Naive thymus-derived CD4-positive, alpha-beta T cell (primary cell): ENCODE results near the gene DNAJC11. TPM values are rescaled to one million over a fixed set of nuclear protein-coding genes. Genes with fewer than 3 reads are reported as not detected.
A peak's percentile ranks its signal among the peaks of the same experiment; 100 is the strongest.

ENCODE experiments used
- ATAC-seq: fragments of 150-1000 bp; cut with Tn5 transposase; 2 replicates; pipeline ENCODE4 v1.10.0; 2021; ENCODE audit warnings: mild to moderate bottlenecking, moderate library complexity
- CTCF ChIA-PET: fragments of 350-600 bp; sonication (Branson Sonifier 250); formaldehyde crosslinking; loops from one replicate; lab custom pipeline; 2021; ENCODE audit warnings: antibody characterized with exemption; lab: Charles Lee
- POLR2A ChIA-PET: fragments of 350-600 bp; sonication (Branson Sonifier 250); formaldehyde crosslinking; loops from one replicate; lab custom pipeline; 2021; ENCODE audit warnings: antibody characterized with exemption, inconsistent platforms; lab: Charles Lee
- DNase-seq, 9 donors: peaks; one replicate each; pipeline versions ENCODE4 v3.0.0 to v3.0.0-alpha.2; 2020 to 2022; ENCODE audit warnings: mixed read lengths in 1 of 9
- H3K27ac ChIP-seq: one replicate; pipeline ENCODE4 v1.7.0; 2013; ENCODE audit warnings: mild to moderate bottlenecking, low read depth, low read length, moderate library complexity
- H3K27me3 ChIP-seq, 2 donors: one replicate each; pipeline ENCODE4 v1.7.0; 2013; ENCODE audit warnings: low read length in 2 of 2, mild to moderate bottlenecking in 2 of 2, moderate library complexity in 2 of 2; ENCODE audit not compliant: control insufficient read depth in 2 of 2, insufficient read depth in 2 of 2
- H3K36me3 ChIP-seq, 3 experiments: 1 replicate in 2 of 3; 2 replicates in 1 of 3; pipeline ENCODE4 v1.7.0; 2013; ENCODE audit warnings: low read length in 3 of 3, mild to moderate bottlenecking in 3 of 3, moderate library complexity in 1 of 3; ENCODE audit not compliant: insufficient read depth in 3 of 3, control insufficient read depth in 2 of 3
- H3K4me1 ChIP-seq, 2 donors: one replicate each; pipeline ENCODE4 v1.7.0; 2013; ENCODE audit warnings: low read length in 2 of 2, mild to moderate bottlenecking in 2 of 2, moderate library complexity in 1 of 2; ENCODE audit not compliant: control insufficient read depth in 2 of 2, insufficient read depth in 2 of 2
- H3K4me3 ChIP-seq: 2 replicates; pipeline ENCODE4 v1.7.0; 2013; ENCODE audit warnings: mild to moderate bottlenecking, low read length
- H3K9me3 ChIP-seq, 3 experiments: 1 replicate in 2 of 3; 2 replicates in 1 of 3; pipeline ENCODE4 v1.7.0; 2013; ENCODE audit warnings: low read length in 3 of 3; ENCODE audit not compliant: control insufficient read depth in 2 of 3
- H3K27ac Mint-ChIP-seq, 9 donors: one replicate each; pipeline ENCODE4 v1.8.0; 2020 to 2022; ENCODE audit warnings: mixed read lengths in 9 of 9, mild to moderate bottlenecking in 8 of 9, moderate library complexity in 5 of 9, inconsistent platforms in 2 of 9
- H3K27me3 Mint-ChIP-seq, 5 donors: one replicate each; pipeline ENCODE4 v1.8.0; 2021 to 2022; ENCODE audit warnings: mixed read lengths in 5 of 5, mild to moderate bottlenecking in 1 of 5
- H3K36me3 Mint-ChIP-seq, 5 donors: one replicate each; pipeline ENCODE4 v1.8.0; 2020 to 2022; ENCODE audit warnings: mixed read lengths in 5 of 5, mild to moderate bottlenecking in 3 of 5, inconsistent platforms in 1 of 5
- H3K4me1 Mint-ChIP-seq, 7 donors: one replicate each; pipeline ENCODE4 v1.8.0; 2020 to 2022; ENCODE audit warnings: mixed read lengths in 7 of 7, mild to moderate bottlenecking in 3 of 7, inconsistent platforms in 1 of 7
- H3K4me3 Mint-ChIP-seq, 10 donors: one replicate each; pipeline ENCODE4 v1.8.0; 2020 to 2022; ENCODE audit warnings: mild to moderate bottlenecking in 10 of 10, mixed read lengths in 10 of 10, moderate library complexity in 6 of 10, inconsistent platforms in 2 of 10
- H3K9me3 Mint-ChIP-seq, 11 donors: one replicate each; pipeline ENCODE4 v1.8.0; 2020 to 2022; ENCODE audit warnings: mixed read lengths in 11 of 11, mild to moderate bottlenecking in 4 of 11, inconsistent platforms in 1 of 11, moderate library complexity in 1 of 11
- intact Hi-C, 2 donors: fragments of 100-400 bp; cut with micrococcal nuclease; formaldehyde crosslinking; loops; one replicate each; pipeline ENCODE4 v1.15.1; 2023
- polyA plus RNA-seq, 2 donors: library from polyadenylated mRNA; unstranded; fragments of 300-500 nt; fragmentation: Illumina TruSeq; gene quantifications; one replicate each; pipeline ENCODE4 v1.2.3, GENCODE V29; 2021
- total RNA-seq, 6 experiments: library from RNA in 5 of 6; stranded (reverse) in 5 of 6; gene quantifications; 1 replicate in 5 of 6; 2 replicates in 1 of 6; pipeline ENCODE4 v1.2.3 and lab custom pipeline; 2021 to 2026

DNAJC11 gene, protein sequence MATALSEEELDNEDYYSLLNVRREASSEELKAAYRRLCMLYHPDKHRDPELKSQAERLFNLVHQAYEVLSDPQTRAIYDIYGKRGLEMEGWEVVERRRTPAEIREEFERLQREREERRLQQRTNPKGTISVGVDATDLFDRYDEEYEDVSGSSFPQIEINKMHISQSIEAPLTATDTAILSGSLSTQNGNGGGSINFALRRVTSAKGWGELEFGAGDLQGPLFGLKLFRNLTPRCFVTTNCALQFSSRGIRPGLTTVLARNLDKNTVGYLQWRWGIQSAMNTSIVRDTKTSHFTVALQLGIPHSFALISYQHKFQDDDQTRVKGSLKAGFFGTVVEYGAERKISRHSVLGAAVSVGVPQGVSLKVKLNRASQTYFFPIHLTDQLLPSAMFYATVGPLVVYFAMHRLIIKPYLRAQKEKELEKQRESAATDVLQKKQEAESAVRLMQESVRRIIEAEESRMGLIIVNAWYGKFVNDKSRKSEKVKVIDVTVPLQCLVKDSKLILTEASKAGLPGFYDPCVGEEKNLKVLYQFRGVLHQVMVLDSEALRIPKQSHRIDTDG
- total RNA-seq (10 to 100 TPM; 37.2 to 49.7 (median 44.0) TPM), polyA plus RNA-seq (10 to 100 TPM; 19.2 to 22.3 TPM), total RNA-seq (lab: John Stamatoyannopoulos, UW) (69.2 reads per million, percentile 78 among the genes with 10 or more reads in this experiment)

DNA sequence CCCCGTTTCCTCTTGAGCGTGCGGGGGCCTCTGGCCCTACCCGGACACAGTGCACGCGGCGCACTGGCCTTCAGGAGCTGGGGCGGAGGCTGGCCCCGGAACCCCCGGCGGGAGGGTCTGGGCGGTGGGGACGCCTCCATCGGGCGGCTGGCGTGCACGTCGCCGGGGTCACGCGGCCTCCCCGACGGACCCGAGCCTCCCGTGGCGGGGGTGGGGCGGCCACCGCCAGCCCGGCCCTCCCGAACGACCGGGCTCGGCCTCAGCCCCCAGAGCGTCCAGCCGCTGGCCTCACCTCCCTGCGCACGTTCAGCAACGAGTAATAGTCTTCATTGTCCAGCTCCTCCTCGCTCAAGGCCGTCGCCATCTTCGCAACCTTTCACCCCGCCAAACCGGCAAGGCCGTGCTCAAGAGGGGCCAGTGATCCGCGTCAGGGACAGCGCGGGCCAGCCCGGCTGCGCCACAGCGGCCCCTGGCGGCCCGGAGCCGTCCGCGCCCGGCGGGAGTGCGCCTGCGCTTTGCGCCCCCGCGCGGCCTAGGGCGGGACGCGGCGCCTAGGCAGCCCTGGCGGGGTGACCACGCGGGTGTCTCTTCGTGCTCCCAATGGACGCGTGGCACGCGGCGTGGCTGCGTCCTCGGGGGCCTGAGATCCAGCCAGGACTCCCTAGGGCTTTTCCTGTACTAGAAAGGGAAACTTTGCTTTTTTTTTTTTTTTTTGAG is at the start of gene DNAJC11:
DNAJC11 (minus strand) TSS at position 380 of the 717 bp plus-strand sequence; CDS start at position 364, 16 bp downstream.
- Mint-ChIP-seq H3K4me1 (peaks cover 7 to 40% (median 32%) of the 10 kb centered on the region in 7 donors), H3K27ac (peak within 1 kb of the TSS; percentile 77 to 95 (median 92)), H3K36me3 (no peaks in the 10 kb centered on the region), H3K27me3 (no peaks in the 10 kb centered on the region), H3K9me3 (peaks cover 0 to 5% (median 0%) of the 10 kb centered on the region in 11 donors), H3K4me3 (peak within 1 kb of the TSS; percentile 87 to 96 (median 93))
- Histone ChIP-seq H3K36me3 (peaks cover 0 to 3% (median 0%) of the 10 kb centered on the region in 3 experiments), H3K27ac (peak within 1 kb of the TSS; percentile 92), H3K4me3 (peak within 1 kb of the TSS; percentile 90), H3K27me3 (no peaks in the 10 kb centered on the region), H3K9me3 (no peaks in the 10 kb centered on the region), H3K4me1 (peaks cover 8 to 9% of the 10 kb centered on the region in 2 donors)
- POLR2A ChIA-PET, result interaction anchor here (0.6 to 0.8 kb wide), 3 partner anchors 83 to 170 kb away, joined by 3 read pairs; partner anchors contain the start of genes CAMTA1 and ZBTB48
- peak; percentile 84 to 99 (median 93) for DNase-seq
- CTCF ChIA-PET, result no interaction called here
- ATAC-seq, result peak; percentile 99
- intact Hi-C loops, result loop anchor here (1.0 to 5.0 kb wide), 9 partner anchors 74 to 1070 kb away; partner anchors contain the start of genes CAMTA1 (in 2 of the 2), NOL9 (in 2 of the 2), KLHL21 (in 1 of the 2) and RPL22 (in 1 of the 2)

DNA sequence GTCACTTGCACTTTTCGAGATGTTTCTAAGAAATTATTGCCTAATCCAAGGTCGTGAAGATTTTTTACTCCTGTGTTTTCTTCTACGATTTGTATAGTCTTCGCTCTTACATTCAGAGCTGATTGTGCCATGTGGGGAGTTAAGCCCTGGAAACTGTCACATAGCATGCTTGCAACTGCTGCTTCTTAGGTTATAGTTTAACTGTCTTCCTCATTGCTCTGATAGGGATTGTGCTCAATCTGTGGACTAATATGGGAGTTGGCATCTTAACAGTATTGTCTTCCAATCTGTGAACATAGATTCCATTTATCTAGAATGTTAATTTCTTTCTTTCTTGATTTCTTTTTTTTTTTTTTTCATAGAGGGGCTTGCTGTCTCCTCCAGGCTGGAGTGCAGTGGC is 48.9 kb upstream of the DNAJC11 start:
- Histone ChIP-seq H3K27ac (no peak overlapping the region), H3K9me3 (no peaks in the 10 kb centered on the region), H3K36me3 (no peaks in the 10 kb centered on the region), H3K27me3 (peaks cover 0 to 3% of the 10 kb centered on the region in 2 donors), H3K4me3 (no peak overlapping the region), H3K4me1 (no peaks in the 10 kb centered on the region)
- no peak overlapping the region for H3K27ac Mint-ChIP-seq
- ChIA-PET CTCF (interaction anchor here (0.6 kb wide), 1 partner anchor 1599 kb away, joined by 4 read pairs; no protein-coding TSS in a partner anchor), POLR2A (no interaction called here)
- no peak for DNase-seq
- peaks cover 21 to 41% (median 24%) of the 10 kb centered on the region in 5 donors for H3K27me3 Mint-ChIP-seq
- H3K4me1 Mint-ChIP-seq, result peaks cover 0 to 8% (median 0%) of the 10 kb centered on the region in 7 donors
- no peak for ATAC-seq
- peaks cover 0 to 3% (median 0%) of the 10 kb centered on the region in 11 donors for H3K9me3 Mint-ChIP-seq
- no peaks in the 10 kb centered on the region for H3K36me3 Mint-ChIP-seq
- intact Hi-C loops, result no loop called here
- no peak overlapping the region for H3K4me3 Mint-ChIP-seq

DNA sequence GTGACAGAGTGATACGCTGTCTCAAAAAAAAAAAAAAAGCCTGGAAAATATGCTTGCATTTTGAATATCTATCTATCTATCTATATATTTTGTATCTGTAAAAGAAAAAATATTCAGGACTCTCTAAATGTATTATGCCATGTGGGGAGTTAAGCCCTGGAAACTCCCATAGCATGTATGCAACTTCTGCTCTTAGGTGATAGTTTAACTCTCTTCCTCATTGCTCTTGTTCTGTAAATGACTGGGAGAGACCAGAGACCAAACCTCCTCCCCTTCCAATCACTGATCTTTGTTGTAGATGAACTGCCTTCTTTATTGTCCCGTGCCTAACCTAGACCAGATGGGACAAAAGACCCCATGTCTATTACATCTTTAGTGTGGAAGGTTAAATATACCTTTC is 46.1 kb upstream of the DNAJC11 start:
- no peak for ATAC-seq
- no peak overlapping the region for H3K27ac Mint-ChIP-seq
- POLR2A ChIA-PET, result no interaction called here
- no peak overlapping the region for H3K4me3 ChIP-seq
- intact Hi-C loops, result no loop called here
- H3K27me3 Mint-ChIP-seq, result peaks cover 6 to 36% (median 8%) of the 10 kb centered on the region in 5 donors
- peaks cover 6 to 14% (median 9%) of the 10 kb centered on the region in 7 donors for H3K4me1 Mint-ChIP-seq
- no peak overlapping the region for H3K27ac ChIP-seq
- H3K9me3 Mint-ChIP-seq, result peaks cover 0 to 4% (median 0%) of the 10 kb centered on the region in 11 donors
- H3K4me3 Mint-ChIP-seq, result no peak overlapping the region
- no peaks in the 10 kb centered on the region for H3K36me3 ChIP-seq
- DNase-seq, result no peak
- no peaks in the 10 kb centered on the region for H3K27me3 ChIP-seq
- H3K4me1 ChIP-seq, result no peaks in the 10 kb centered on the region
- H3K9me3 ChIP-seq, result no peaks in the 10 kb centered on the region
- CTCF ChIA-PET, result no interaction called here
- H3K36me3 Mint-ChIP-seq, result no peaks in the 10 kb centered on the region

DNA sequence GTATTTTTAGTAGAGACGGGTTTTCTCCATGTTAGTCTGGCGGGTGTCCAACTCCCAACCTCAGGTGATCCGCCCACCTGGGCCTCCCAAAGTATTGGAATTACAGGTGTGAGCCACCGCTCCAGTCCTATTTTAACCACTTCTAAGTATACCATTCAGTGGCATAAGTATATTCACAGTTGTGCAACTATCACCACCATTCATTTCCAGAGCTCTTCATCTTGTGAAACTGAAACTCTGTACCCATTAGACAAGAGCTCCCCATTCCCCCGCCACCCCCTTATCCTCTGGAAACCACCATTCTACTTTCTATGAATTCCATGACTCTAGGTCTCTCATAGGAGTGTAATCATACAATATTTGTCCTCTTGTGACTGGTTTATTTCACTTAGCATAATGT is 43.5 kb upstream of the DNAJC11 start:
- H3K9me3 ChIP-seq, result no peaks in the 10 kb centered on the region
- no peak overlapping the region for H3K27ac Mint-ChIP-seq
- H3K4me3 ChIP-seq, result no peak overlapping the region
- no peak overlapping the region for H3K27ac ChIP-seq
- H3K4me1 ChIP-seq, result no peaks in the 10 kb centered on the region
- peaks cover 6 to 12% (median 9%) of the 10 kb centered on the region in 7 donors for H3K4me1 Mint-ChIP-seq
- no peaks in the 10 kb centered on the region for H3K36me3 ChIP-seq
- intact Hi-C loops, result no loop called here
- no peak for DNase-seq
- ChIA-PET CTCF (interaction anchor here (1.3 kb wide), 1 partner anchor 9 kb away, joined by 3 read pairs; no protein-coding TSS in a partner anchor), POLR2A (no interaction called here)
- peaks cover 0 to 1% (median 0%) of the 10 kb centered on the region in 11 donors for H3K9me3 Mint-ChIP-seq
- no peak for ATAC-seq
- no peak overlapping the region for H3K4me3 Mint-ChIP-seq
- H3K27me3 ChIP-seq, result no peaks in the 10 kb centered on the region
- no peaks in the 10 kb centered on the region for H3K36me3 Mint-ChIP-seq
- peaks cover 0 to 24% (median 7%) of the 10 kb centered on the region in 5 donors for H3K27me3 Mint-ChIP-seq

DNA sequence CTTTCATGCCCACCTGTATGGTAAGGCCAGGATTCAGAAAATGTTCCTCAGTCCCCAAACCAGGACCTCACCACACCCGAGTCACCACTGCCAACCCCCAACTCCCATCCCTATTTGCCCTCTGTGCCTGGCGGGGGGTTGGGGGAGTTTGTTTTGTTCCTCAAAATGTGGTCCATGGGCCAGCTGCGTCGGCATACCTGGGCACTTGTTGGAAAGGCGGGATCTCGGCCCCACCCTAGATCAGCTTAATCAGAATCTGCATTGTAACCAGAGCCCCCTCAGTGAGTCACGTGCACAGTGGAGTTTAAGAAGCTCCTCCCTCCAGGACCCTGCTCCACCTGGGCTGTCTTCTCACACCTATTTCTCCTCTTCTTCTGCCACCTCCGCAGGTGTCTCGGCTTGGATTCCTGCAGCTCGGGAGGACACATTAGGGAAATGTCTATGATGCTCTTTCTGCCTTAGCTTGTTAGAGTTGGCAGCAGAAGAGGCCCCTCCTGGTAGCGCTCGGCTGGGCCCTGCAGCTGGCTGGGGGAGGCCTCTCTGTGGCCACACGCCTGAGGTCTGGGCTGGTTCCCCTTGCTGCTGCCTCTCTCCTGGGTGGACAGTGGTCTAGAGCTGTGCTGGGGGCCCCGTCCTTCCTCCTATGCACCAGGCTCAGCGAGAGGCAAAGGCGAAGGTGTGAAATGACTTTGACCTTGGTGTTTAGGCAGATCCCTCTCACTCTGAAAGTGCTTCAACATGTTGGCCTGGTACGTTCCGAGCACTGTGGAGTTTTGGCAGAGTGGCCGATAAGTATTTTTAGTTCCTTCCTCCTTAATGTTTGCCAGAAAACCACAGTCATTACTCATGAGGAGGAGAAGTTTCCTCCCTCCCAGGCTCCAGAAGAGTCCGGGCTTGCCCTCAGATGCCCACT is 41.8 kb upstream of the DNAJC11 start:
- intact Hi-C loops, result loop anchor here (1.0 kb wide), 2 partner anchors 41 to 42 kb away; partner anchors contain the start of gene CAMTA1 (in 1 of the 2)
- peak overlapping the region in 4 of 9 donors; percentile 1 to 85 (median 37) for H3K27ac Mint-ChIP-seq
- Histone ChIP-seq H3K27me3 (no peaks in the 10 kb centered on the region), H3K36me3 (no peaks in the 10 kb centered on the region), H3K4me1 (no peaks in the 10 kb centered on the region), H3K9me3 (no peaks in the 10 kb centered on the region), H3K27ac (no peak overlapping the region), H3K4me3 (no peak overlapping the region)
- peaks cover 6 to 12% (median 9%) of the 10 kb centered on the region in 7 donors for H3K4me1 Mint-ChIP-seq
- H3K27me3 Mint-ChIP-seq, result peaks cover 0 to 16% (median under 1%) of the 10 kb centered on the region in 5 donors
- ChIA-PET POLR2A (interaction anchor here (0.9 to 1.1 kb wide), 2 partner anchors 37 to 63 kb away, joined by 3 read pairs; no protein-coding TSS in a partner anchor), CTCF (no interaction called here)
- no peaks in the 10 kb centered on the region for H3K36me3 Mint-ChIP-seq
- peak overlapping the region in 2 of 10 donors; percentile 26 to 36 for H3K4me3 Mint-ChIP-seq
- ATAC-seq, result peak; percentile 63
- peaks cover 0 to 3% (median 0%) of the 10 kb centered on the region in 11 donors for H3K9me3 Mint-ChIP-seq
- peak in 8 of 9 donors; percentile 25 to 69 (median 38) for DNase-seq
